ENCODE results near the gene UHRF1. TPM values are rescaled to one million over a fixed set of nuclear protein-coding genes. Genes with fewer than 3 reads are reported as not detected.
"Not testable (repeated sequence)": the region's sequence is repeated elsewhere in the genome, so short reads cannot be mapped to it uniquely, and the experiment has no call there.

Gene UHRF1
- total RNA-seq, 1 experiment from 2014 or later: 56.8 TPM

- Histone ChIP-seq H3K27me3 (no peaks in the 10 kb centered on the region), H3K4me3 (no peak overlapping the region), H3K36me3 (peaks cover 44% of the 10 kb centered on the region), H3K9me3 (no peaks in the 10 kb centered on the region)
- DNase-seq: peak; percentile 82
These were observed 5.6 kb downstream of the UHRF1 start for GRCh38 chr19:4914736-4915501.

GRCh38 chr19:4916292-4917082 lies 7.2 kb downstream of the UHRF1 start:
- no peak overlapping the region for H3K4me3 ChIP-seq
- DNase-seq: no peak
- peaks cover 50% of the 10 kb centered on the region for H3K36me3 ChIP-seq
- H3K9me3 ChIP-seq: no peaks in the 10 kb centered on the region
- H3K27me3 ChIP-seq: no peaks in the 10 kb centered on the region

- no peaks in the 10 kb centered on the region for H3K9me3 ChIP-seq
- DNase-seq: no peak
- no peaks in the 10 kb centered on the region for H3K27me3 ChIP-seq
- H3K36me3 ChIP-seq: peaks cover 20% of the 10 kb centered on the region
- no peak overlapping the region for H3K4me3 ChIP-seq
These were observed 13.4 kb downstream of the UHRF1 start for GRCh38 chr19:4922530-4923275.

GRCh38 chr19:4923276-4923747 lies 14.0 kb downstream of the UHRF1 start:
- Histone ChIP-seq H3K36me3 (peaks cover 20% of the 10 kb centered on the region), H3K9me3 (no peaks in the 10 kb centered on the region), H3K27me3 (no peaks in the 10 kb centered on the region), H3K4me3 (no peak overlapping the region)
- DNase-seq: no peak

- Histone ChIP-seq H3K4me3 (no peak overlapping the region), H3K36me3 (peaks cover 27% of the 10 kb centered on the region), H3K9me3 (no peaks in the 10 kb centered on the region), H3K27me3 (no peaks in the 10 kb centered on the region)
- no peak for DNase-seq
These were observed 19.9 kb downstream of the UHRF1 start for GRCh38 chr19:4929186-4929585.

GRCh38 chr19:4930664-4931063 lies 21.4 kb downstream of the UHRF1 start:
- H3K27me3 ChIP-seq: no peaks in the 10 kb centered on the region
- H3K9me3 ChIP-seq: no peaks in the 10 kb centered on the region
- peaks cover 31% of the 10 kb centered on the region for H3K36me3 ChIP-seq
- DNase-seq: no peak
- H3K4me3 ChIP-seq: no peak overlapping the region

GRCh38 chr19:4932711-4933110 lies 23.4 kb downstream of the UHRF1 start:
- no peak overlapping the region for H3K4me3 ChIP-seq
- DNase-seq: no peak
- peaks cover 31% of the 10 kb centered on the region for H3K36me3 ChIP-seq
- H3K9me3 ChIP-seq: no peaks in the 10 kb centered on the region
- H3K27me3 ChIP-seq: no peaks in the 10 kb centered on the region

GRCh38 chr19:4933528-4933927 lies 24.2 kb downstream of the UHRF1 start:
- no peaks in the 10 kb centered on the region for H3K9me3 ChIP-seq
- peaks cover 34% of the 10 kb centered on the region for H3K36me3 ChIP-seq
- H3K27me3 ChIP-seq: no peaks in the 10 kb centered on the region
- no peak overlapping the region for H3K4me3 ChIP-seq
- DNase-seq: no peak

GRCh38 chr19:4935444-4935843 lies 26.1 kb downstream of the UHRF1 start:
- Histone ChIP-seq H3K36me3 (peaks cover 34% of the 10 kb centered on the region), H3K9me3 (no peaks in the 10 kb centered on the region), H3K4me3 (no peak overlapping the region), H3K27me3 (no peaks in the 10 kb centered on the region)
- DNase-seq: no peak

GRCh38 chr19:4937060-4937459 lies 27.8 kb downstream of the UHRF1 start:
- Histone ChIP-seq H3K36me3 (peaks cover 25% of the 10 kb centered on the region), H3K4me3 (no peak overlapping the region), H3K27me3 (no peaks in the 10 kb centered on the region), H3K9me3 (no peaks in the 10 kb centered on the region)
- no peak for DNase-seq

- not testable (repeated sequence) for H3K4me3 ChIP-seq, DNase-seq, H3K27me3 ChIP-seq, H3K9me3 ChIP-seq
- peaks cover 14% of the 10 kb centered on the region for H3K36me3 ChIP-seq
These were observed 29.2 kb downstream of the UHRF1 start for GRCh38 chr19:4938461-4938860.

GRCh38 chr19:4939466-4939865 lies 30.2 kb downstream of the UHRF1 start:
- H3K27me3 ChIP-seq: no peaks in the 10 kb centered on the region
- no peak for DNase-seq
- H3K9me3 ChIP-seq: no peaks in the 10 kb centered on the region
- H3K4me3 ChIP-seq: no peak overlapping the region
- peaks cover 9% of the 10 kb centered on the region for H3K36me3 ChIP-seq

- H3K4me3 ChIP-seq, H3K27me3 ChIP-seq, DNase-seq, H3K9me3 ChIP-seq: not testable (repeated sequence)
- H3K36me3 ChIP-seq: peaks cover 11% of the 10 kb centered on the region
These were observed 32.4 kb downstream of the UHRF1 start for GRCh38 chr19:4941638-4942169.

GRCh38 chr19:4950650-4951049 lies 41.3 kb downstream of the UHRF1 start:
- H3K4me3 ChIP-seq, H3K27me3 ChIP-seq, H3K9me3 ChIP-seq, DNase-seq: not testable (repeated sequence)
- H3K36me3 ChIP-seq: peaks cover 25% of the 10 kb centered on the region

GRCh38 chr19:4951656-4952055 lies 42.4 kb downstream of the UHRF1 start:
- H3K36me3 ChIP-seq: peaks cover 28% of the 10 kb centered on the region
- no peaks in the 10 kb centered on the region for H3K9me3 ChIP-seq
- no peak overlapping the region for H3K4me3 ChIP-seq
- H3K27me3 ChIP-seq: no peaks in the 10 kb centered on the region
- no peak for DNase-seq

GRCh38 chr19:4952945-4953344 lies 43.6 kb downstream of the UHRF1 start:
- Histone ChIP-seq H3K9me3 (no peaks in the 10 kb centered on the region), H3K4me3 (no peak overlapping the region), H3K36me3 (peaks cover 23% of the 10 kb centered on the region), H3K27me3 (no peaks in the 10 kb centered on the region)
- no peak for DNase-seq
